Measurements from ENCODE around the gene DDIT3.
"Not testable (repeated sequence)": the region's sequence is repeated elsewhere in the genome, so short reads cannot be mapped to it uniquely, and the experiment has no call there.

Gene DDIT3

DNA sequence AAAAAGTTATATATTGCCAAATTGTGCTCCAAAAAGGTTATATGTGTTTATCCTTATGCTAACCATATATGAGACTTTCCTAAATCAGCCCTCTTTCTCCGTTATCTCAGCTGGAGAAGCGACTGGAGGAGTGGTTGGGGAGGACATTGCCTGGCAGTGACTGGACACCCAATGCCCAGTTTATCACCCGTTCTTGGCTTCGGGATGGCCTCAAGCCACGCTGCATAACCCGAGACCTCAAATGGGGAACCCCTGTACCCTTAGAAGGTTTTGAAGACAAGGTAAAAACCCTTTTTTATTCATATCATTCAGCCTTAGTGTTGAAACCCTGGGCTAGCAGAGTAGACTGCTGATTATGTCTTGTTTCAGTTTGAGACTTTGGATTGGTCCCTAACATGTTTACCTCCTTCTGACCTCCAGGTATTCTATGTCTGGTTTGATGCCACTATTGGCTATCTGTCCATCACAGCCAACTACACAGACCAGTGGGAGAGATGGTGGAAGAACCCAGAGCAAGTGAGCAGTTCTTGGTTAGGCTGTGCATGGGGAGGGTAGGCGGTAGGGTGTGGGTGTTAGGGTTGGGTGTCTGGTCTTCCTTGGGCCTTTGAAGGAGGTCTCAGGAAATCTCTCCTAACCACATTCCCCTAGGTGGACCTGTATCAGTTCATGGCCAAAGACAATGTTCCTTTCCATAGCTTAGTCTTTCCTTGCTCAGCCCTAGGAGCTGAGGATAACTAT, 8.6 kb downstream of the DDIT3 start:
- no peak for DNase-seq

DNA sequence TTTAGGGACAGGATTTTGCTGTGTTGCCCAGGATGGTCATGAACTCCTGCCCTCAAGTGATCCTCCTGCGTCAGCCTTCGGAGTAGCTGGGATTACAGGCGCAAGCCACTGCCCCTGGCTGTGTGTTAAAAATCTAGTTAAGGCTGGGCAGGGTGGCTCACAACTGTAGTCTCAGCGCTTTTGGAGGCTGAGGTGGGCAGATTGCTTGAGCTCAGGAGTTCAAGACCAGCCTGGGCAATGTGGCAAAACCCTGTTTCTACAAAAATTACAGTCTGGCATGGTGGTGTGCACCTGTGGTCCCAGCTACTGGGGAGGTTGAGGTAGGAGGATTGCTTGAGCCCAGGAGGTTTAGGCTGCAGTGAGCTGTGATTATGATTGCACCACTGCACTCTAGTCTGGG, 9.2 kb downstream of the DDIT3 start:
- no peak for DNase-seq

DNA sequence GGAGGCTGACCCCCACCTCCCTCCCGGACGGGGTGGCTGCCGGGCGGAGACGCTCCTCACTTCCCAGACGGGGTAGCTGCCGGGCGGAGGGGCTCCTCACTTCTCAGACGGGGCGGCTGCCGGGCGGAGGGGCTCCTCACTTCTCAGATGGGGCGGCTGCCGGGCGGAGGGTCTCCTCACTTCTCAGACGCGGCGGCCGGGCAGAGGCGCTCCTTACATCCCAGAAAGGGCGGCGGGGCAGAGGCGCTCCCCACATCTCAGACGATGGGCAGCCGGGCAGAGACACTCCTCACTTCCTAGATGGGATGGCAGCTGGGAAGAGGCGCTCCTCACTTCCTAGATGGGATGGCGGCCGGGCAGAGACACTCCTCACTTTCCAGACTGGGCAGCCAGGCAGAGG, 12.5 kb downstream of the DDIT3 start:
- not testable (repeated sequence) for DNase-seq

DNA sequence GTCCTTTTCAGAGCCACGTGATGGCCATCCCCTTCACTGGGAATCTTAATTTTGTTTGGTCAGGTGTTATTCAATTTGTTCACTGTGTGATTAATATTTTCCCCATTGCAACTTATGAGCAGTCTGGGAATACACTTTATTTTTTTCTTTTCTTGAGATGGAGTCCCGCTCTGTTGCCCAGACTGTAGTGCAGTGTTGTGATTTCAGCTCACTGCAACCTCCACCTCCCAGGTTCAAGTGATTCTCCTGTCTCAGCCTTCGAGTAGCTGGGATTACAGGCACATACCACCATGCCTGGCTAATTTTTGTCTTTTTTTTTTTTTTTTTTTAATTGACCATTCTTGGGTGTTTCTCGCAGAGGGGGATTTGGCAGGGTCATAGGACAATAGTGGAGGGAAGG, 13.8 kb downstream of the DDIT3 start:
- not testable (repeated sequence) for DNase-seq

DNA sequence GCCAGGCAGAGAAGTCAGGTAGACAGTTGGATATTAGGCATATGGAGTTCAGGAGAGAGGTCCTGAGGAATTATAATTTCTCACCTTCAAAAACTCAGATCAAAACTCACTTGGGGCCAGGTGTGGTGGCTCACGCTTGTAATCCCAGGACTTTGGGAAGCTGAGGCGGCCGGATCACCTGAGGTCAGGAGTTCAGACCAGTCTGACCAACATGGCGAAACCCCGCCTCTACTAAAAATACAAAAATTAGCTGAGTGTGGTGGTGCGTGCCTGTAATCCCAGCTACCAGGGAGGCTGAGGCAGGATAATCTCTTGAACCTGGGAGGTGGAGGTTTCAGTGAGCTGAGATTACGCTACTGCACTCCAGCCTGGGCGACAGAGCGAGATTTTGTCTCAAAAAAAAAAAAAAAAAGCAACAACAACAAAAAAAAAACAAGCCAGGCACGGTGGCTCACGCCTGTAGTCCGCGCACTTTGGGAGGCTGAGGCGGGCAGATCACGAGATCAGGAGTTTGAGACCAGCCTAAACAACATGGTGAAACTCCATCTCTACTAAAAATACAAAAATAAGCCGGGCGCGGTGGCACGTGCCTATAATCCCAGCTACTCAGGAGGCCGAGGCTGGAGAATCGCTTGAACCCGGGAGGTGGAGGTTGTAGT, 17.9 kb downstream of the DDIT3 start:
- DNase-seq, result not testable (repeated sequence)

DNA sequence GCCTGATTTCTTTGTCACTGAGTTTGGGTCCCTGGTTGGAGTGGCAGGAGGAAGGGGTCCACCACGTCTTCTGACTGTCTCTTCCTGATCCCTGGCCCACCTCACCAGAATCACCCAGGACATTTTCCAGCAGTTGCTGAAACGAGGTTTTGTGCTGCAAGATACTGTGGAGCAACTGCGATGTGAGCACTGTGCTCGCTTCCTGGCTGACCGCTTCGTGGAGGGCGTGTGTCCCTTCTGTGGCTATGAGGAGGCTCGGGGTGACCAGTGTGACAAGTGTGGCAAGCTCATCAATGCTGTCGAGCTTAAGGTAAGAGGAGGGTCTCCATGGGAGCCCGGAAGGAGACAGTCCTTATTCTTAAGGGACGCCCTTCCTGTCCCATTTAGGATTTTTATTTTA, 20.1 kb downstream of the DDIT3 start:
- DNase-seq, result no peak

DNA sequence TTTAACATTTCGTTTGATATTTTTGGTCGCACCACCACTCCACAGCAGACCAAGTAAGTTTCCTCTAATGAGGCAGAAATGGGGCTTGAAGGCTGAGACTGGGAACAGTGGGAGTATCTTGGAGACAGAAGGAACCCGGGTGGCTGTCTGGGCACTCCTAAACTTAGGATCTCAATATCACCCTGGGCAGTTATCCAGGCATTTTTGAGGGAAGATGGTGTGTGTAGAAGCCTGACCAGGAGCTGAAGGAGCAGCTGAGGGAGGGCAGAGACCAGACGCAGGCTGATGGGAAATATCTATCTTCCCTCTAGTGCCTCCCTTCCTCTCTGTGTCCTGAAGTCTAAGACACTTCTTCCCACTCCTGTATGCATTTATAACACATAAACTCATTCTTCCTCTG, 21.7 kb downstream of the DDIT3 start:
- DNase-seq, result no peak

DNA sequence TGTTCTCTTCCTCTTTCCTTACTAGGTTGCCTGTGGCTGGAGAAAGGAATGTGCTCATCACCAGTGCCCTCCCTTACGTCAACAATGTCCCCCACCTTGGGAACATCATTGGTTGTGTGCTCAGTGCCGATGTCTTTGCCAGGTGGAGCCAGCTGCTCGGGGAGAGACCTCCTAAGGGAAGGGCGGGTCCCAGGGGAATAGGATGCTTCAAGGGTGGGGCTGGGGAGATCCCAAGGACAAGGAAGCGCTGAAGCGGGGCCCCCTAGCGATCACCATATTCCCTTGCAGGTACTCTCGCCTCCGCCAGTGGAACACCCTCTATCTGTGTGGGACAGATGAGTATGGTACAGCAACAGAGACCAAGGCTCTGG, 22.2 kb downstream of the DDIT3 start:
- DNase-seq, result no peak

DNA sequence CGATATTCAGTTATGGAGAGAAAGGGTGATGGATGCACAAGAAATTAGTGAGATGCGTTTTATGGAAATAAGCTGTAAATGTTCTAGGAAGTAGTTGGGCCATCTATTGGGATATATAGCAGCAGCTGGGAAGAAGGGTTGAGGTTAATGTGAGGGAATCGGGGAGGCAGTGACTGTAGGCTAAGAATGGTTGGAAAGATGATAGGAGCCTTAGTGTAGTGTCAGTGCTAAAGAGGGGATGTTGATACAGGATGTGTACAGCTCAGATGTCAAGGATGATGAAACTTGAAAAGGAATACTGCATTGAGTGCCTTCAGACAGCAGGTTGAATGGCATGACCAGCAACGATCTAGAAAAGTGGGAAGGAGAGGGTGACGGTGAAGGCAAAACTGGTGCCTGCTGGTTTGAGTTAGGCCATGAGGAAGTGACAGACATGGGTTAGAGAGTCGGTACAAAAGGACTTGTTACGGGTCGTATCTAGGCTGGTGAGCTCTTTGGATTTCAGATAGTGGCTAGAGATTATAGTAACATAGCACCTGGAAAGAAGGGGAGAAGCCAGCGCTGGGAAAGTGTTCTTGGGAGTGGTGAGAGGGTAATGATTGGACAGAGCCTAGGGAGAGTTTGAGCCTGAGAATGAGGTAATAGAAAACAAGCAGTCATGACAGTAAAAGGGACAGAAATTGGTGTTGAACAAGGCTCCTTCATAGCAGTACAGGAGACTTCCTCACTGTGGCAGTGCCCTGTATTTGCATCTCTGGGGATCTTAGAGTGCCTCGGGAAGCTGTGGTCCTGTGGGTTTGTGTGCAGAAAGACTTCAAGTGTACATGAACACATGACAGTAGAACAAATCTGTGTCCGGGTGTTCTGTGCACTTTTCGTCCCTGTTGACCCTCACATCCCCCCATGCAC, 22.8 kb downstream of the DDIT3 start:
- DNase-seq, result no peak

DNA sequence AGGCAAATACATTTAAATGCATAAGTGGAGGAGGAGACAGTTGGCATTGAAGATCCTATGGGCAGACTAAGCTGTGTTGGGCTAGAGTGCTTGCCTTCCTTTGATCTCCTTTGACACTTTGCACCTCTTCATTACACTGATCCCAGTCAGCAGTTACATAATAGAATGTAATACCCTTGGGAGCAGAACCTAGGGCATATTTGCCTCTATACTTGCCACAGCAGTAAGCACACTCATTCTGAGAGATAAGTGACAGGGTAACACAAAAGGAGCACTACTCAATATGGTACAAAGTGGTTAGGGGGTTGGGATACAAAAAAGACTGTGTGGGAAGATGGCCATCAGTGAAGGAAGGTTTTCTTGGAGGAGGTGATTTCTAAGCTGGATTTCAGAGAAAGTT, 23.5 kb downstream of the DDIT3 start:
- no peak for DNase-seq

DNA sequence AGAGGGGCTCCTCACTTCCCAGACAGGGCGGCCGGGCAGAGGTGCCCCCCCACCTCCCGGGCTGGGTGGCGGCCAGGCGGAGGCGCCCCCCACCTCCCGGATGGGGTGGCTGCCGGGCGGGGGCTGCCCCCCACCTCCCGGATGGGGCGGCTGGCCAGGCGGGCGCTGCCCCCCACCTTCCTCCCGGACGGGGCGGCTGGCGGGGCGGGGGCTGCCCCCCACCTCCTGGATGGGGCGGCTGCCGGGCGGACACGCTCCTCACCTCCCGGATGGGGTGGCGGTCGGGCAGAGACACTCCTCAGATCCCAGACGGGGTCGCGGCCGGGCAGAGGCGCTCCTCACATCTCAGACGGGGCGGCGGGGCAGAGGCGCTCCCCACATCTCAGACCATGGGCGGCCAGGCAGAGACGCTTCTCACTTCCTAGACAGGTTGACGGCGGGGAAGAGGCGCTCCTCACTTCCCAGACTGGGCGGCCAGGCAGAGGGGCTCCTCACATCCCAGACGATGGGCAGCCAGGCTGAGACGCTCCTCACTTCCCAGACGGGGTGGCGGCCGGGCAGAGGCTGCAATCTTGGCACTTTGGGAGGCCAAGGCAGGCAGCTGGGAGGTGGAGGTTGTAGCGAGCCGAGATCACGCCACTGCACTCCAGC, 25.1 kb downstream of the DDIT3 start:
- DNase-seq, result not testable (repeated sequence)

DNA sequence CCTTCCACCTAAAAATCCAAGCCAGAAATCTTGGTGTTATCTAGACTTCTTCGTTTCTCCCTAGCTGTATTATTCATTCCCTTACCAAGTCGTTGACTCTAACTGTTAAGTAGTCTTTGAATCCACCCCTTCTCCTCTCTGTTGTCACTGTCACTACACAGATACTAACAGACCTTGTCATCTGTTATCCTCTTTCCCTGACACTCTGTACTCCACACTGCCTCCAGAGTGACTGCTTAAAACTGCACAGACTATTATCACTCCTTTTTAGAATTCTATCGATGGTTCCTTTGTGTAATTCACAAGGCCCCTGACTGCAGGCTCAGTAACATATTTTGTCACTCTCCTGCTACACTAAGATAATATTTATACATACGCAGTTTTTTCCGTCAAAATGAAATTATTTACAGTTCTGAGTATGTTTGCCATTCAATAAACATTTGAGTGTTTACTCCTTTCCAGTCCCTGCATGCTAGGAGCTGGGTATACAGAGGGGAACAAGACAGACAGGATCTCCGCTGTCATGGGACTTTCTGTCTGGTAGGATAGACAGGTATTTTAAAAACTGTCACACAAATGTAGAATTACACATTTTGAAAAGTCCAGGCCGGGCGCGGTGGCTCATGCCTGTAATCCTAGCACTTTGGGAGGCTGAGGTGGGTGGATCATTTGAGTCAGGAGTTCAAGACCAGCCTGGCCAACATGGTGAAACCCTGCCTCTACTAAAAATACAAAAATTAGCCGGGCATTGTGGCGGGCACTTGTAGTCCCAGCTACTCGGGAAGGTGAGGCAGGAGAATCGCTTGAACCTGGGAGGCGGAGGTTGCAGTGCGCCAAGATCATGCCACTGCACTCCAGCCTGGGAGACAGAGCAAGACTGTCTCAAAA, 28.7 kb downstream of the DDIT3 start:
- DNase-seq, result no peak

DNA sequence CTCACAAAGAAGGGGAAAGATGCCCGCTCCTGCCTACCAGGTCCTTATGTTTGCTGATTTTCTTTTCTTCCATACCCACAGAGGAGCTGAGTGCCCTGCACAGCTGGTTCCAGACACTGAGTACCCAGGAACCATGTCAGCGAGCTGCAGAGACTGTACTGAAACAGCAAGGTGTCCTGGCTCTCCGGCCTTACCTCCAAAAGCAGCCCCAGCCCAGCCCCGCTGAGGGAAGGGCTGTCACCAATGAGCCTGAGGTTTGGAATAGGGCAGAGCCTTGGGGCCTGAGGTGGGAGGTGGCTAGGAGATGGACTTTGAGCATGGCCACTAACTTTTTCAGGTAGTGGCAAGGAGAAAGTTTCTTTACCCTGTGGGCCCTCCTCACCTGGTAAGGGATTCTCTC, 30.2 kb downstream of the DDIT3 start:
- no peak for DNase-seq

DNA sequence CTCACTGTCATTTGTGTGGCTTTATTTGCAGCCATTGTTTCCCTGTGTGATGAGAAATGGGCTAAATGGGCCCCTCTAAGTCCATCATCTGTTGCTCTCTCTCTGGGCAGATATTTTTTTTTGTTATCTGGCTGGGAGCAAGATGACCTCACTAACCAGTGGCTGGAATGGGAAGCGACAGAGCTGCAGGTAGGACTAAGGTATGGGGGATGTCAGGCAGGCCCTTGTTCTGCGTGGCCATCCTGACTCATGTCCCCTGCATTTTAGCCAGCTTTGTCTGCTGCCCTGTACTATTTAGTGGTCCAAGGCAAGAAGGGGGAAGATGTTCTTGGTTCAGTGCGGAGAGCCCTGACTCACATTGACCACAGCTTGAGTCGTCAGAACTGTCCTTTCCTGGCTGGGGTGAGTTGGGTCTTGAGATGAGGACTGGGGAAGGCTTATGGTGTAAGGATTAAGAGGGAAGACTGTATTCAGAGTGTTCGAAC, 31.1 kb downstream of the DDIT3 start:
- DNase-seq, result no peak

DNA sequence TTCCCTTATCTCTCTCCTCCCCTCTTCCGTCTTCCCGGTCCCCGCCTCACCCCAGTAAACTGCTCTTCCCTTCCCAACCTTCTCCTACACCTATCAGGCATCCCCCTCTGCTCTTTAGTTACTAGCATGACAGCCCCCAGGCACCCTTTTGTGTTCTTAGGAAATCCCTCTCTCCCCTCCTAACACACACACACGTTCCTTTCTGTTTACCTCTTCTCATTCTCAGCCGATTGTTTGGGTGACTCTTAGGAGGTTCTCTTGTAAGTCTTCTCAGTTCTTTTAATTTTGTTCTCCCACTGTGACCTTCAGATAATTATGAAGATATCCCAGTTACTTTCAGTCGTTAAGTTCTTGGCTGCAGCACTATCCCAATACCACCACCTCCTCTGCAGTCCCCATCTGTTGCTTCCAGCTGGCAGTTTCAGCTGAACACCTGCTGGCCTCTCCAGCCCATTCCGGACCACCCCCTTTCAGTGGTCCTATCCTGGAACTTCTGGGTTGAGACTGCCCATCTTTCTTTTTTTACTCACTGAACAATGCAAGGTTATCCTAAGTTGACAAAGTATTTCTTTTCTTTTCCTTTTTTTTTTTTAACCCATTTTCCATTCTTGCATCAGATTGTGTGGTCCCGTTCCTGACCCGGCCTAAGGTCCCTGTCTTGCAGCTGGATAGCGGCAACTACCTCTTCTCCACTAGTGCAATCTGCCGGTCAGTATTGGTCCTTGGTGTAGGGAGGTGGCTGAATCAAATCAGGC, 31.7 kb downstream of the DDIT3 start:
- DNase-seq, result no peak

DNA sequence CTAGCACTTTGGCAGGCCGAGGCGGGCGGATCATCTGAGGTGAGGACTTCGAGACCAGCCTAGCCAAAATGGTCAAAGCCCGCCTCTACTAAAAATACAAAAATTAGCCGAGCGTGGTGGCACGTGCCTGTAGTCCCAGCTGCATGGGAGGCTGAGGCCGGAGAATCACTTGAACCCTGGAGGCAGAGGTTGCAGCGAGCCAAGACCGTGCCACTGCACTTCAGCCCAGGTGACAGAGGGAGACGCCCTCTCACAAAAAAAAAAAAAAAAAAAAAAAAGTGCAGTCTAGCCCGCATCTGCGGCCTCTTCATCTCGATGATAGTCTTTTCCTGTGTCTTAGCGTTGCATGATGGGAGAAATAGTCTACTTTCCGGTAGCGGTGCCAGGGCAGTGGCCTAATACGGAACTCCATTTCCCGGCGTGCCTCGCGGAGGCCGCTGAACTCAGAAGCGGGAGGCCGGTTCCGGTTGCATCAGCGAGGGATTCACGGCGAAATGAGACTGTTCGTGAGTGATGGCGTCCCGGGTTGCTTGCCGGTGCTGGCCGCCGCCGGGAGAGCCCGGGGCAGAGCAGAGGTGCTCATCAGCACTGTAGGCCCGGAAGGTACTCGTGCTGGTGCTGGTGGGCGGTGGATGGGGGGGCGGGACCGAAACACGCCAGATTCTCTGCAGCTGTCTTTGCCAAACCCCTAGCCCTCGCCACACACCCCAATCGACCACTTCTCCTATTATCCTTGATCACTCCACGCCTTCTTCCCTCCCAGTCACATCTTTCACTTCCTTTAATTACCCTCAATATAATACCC, 32.5 kb downstream of the DDIT3 start, which contains the start of gene MARS1:
MARS1 (plus strand) TSS at position 472 of the 805 bp plus-strand sequence; CDS start at position 495, 23 bp downstream.
- peak; percentile 97 for DNase-seq

DNA sequence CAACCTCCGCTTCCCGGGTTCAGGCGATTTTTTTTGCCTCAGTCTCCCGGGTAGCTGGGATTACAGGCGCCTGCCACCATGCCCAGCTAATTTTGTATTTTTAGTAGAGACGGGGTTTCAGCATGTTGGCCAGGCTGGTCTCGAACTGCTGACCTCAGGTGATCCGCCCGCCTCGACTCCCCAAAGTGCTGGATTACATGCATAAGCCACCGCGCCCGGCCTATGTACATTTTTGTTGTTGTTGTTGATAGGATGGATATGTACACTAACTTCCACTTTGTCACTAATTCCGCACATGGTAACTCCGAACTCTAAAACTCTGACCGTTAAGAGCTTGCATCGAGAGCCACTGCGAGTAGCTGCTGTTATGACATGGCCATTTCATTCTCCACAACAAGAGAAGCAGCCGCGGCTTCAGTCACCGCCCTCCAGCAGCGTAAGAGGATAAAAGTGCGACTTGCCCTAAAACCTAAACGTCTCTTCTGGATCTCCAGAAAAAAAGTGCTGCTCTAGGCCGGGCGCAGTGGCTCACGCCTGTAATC, 33.2 kb downstream of the DDIT3 start:
- DNase-seq, result no peak

DNA sequence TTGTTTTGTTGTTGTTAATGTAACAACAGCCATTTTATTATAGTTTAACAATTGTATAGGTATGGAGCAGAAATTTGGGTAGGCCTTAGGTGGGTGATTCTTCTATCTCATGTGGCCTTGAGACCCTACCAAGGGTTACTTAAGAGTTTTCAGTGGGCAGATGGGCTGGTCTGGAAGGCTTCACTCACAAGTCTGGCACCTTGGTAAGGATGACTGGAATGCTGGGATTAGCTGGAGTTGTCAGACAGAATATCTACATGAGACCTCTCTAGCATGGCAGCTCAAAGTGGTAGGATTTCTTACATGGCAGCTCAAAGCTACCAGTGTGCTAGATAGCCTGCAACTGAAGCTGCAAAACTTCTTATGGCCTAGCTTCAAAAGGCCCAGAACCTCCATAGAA, 34.6 kb downstream of the DDIT3 start:
- DNase-seq, result no peak

DNA sequence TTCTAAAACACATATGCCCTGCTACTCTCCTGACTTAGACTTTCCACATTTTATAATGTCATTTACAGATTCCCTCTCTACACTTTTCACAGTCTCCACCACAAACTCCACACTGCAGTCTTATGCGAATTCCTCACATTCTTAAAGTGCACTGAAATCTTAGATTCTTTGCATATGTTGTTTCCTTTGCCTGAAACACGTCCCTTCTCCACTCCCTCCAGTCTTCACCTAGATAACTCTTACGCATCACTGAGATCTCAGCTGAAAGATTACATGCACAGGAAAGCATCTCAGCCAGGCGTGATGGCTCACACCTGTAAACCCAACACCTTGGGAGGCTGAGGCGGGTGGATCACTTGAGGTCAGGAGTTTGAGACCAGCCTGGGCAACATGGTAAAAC, 36.8 kb downstream of the DDIT3 start:
- no peak for DNase-seq

DNA sequence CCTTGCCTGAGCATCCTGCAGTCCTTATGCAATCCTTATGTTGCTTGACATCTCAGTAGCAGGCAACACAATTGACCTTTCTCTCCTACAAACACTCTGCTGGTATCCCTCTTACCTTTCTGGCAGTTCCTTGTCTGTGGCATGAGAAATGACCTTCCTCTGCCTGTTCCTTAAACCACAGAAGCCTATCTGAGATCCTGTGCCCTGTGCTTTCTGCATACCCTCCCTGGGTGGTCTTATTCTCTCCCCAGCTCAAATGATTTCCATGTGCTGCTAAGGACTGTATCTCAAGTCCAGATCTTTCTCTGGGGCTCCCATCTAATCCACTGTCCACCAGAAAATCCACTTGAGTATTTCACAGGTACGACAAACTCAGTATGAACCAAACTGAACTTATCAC, 38.6 kb downstream of the DDIT3 start:
- no peak for DNase-seq
